Left lung (tissue), 10 donors: ENCODE data around the gene SLC6A16. TPM values are rescaled to one million over a fixed set of nuclear protein-coding genes. Genes with fewer than 3 reads are reported as not detected.
"Not testable (repeated sequence)": the region's sequence is repeated elsewhere in the genome, so short reads cannot be mapped to it uniquely, and the experiment has no call there.

Experiments used
- ATAC-seq: fragments of 200-7000 bp; cut with Tn5 transposase; one replicate; pipeline ENCODE4 v1.9.1; 2020; ENCODE audit warnings: moderate library complexity
- DNase-seq, 4 donors: peaks; one replicate each; pipeline ENCODE4 v3.0.0-alpha.2; 2013 to 2020
- H3K27ac ChIP-seq, 2 donors: fragments of 200-600 bp; sonication (generic) in 1 of 2; one replicate each; pipeline versions ENCODE4 v1.5.0 to v1.8.0; 2020 to 2021
- H3K27me3 ChIP-seq, 2 donors: fragments of 200-600 bp; sonication (generic) in 1 of 2; one replicate each; pipeline versions ENCODE4 v1.5.0 to v1.8.0; 2020 to 2021
- H3K36me3 ChIP-seq, 2 donors: fragments of 200-600 bp; sonication (generic) in 1 of 2; one replicate each; pipeline versions ENCODE4 v1.5.0 to v1.8.0; 2020 to 2021
- H3K4me1 ChIP-seq, 2 donors: fragments of 200-600 bp; one replicate each; pipeline ENCODE4 v1.8.0; 2021
- H3K4me3 ChIP-seq, 2 donors: fragments of 200-600 bp; sonication (generic) in 1 of 2; one replicate each; pipeline versions ENCODE4 v1.5.0 to v1.8.0; 2020 to 2021; ENCODE audit warnings: mild to moderate bottlenecking in 1 of 2
- H3K9me3 ChIP-seq, 2 donors: fragments of 200-600 bp; sonication (generic) in 1 of 2; one replicate each; pipeline versions ENCODE4 v1.5.0 to v1.8.0; 2020 to 2021
- CTCF ChIP-seq, 2 donors: fragments of 200-600 bp; sonication (generic) in 1 of 2; IDR thresholded peaks; one replicate each; pipeline versions ENCODE4 v1.5.0 to v1.8.0; 2021; ENCODE audit warnings: antibody characterized with exemption in 2 of 2
- intact Hi-C, 2 donors: fragments of 100-400 bp; cut with DNase I; formaldehyde crosslinking; loops; one replicate each; pipeline versions ENCODE4 v1.11.2 to v1.14.2; 2022
- polyA plus RNA-seq, 6 donors: library from polyadenylated mRNA; unstranded; fragments of 120-200 nt; gene quantifications; one replicate each; pipeline ENCODE4 v1.2.1, GENCODE V29; 2013; ENCODE audit not compliant: insufficient read length in 6 of 6
- total RNA-seq, 2 donors: library from RNA; stranded (reverse); fragmentation: NEBNext Ultra II Directional; extraction: Animal tissue kit (Norgen Biotek cat#: 25700); gene quantifications; one replicate each; pipeline ENCODE4 v1.2.1, GENCODE V29; 2021
- donor health status: DM: no; HTN: yes; CAD: no.
- donor health status: DM: no; HTN: no; CAD: no.

The SLC6A16 gene
- total and polyA plus RNA-seq, 8 donors = 0.52 to 6.2 (median 4.0) TPM

DNA sequence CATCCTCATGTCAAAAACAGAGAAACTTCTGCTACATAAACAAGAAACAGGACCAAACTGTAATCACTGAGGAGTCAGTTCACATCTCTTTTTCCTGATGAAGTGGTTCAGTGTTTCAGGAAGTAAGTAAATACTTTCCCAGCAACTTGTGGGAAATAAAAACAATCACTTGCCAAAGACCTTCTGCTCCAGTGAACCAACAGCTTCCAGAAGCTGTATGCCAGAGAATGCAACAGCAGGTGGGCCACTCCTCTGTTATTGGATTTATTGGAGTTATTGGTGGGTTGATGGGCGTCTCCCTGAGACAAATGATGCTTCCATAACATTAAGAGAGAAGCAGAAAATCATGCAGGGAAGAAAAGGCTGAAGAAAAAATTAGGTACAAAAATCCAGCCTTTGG lies 9.9 kb downstream of the SLC6A16 start:
- no peak overlapping the region for H3K27ac ChIP-seq
- peaks cover 0 to 19% of the 10 kb centered on the region in 2 donors for H3K9me3 ChIP-seq
- no peak for DNase-seq
- peaks cover 0 to 13% of the 10 kb centered on the region in 2 donors for H3K36me3 ChIP-seq
- H3K27me3 ChIP-seq = no peaks in the 10 kb centered on the region
- no peak overlapping the region for H3K4me3 ChIP-seq
- no peaks in the 10 kb centered on the region for H3K4me1 ChIP-seq
- TF ChIP-seq CTCF (IDR thresholded peaks at IDR 0.05) = no peak
- no peak for ATAC-seq
- intact Hi-C loops = no loop called here

- H3K9me3 ChIP-seq = no peaks in the 10 kb centered on the region
- no peak for DNase-seq
- H3K36me3 ChIP-seq = peaks cover 0 to 13% of the 10 kb centered on the region in 2 donors
- H3K27ac ChIP-seq = no peak overlapping the region
- H3K4me1 ChIP-seq = no peaks in the 10 kb centered on the region
- H3K4me3 ChIP-seq = no peak overlapping the region
- intact Hi-C loops = no loop called here
- ATAC-seq = no peak
- H3K27me3 ChIP-seq = no peaks in the 10 kb centered on the region
- TF ChIP-seq CTCF (IDR thresholded peaks at IDR 0.05) = no peak
Observed at GRCh38 chr19:49309087-49309486, 15.9 kb downstream of the SLC6A16 start.

- ATAC-seq, H3K9me3 ChIP-seq, DNase-seq, H3K4me1 ChIP-seq, H3K27me3 ChIP-seq, intact Hi-C loops, H3K4me3 ChIP-seq, H3K27ac ChIP-seq: not testable (repeated sequence)
- peaks cover 0 to 13% of the 10 kb centered on the region in 2 donors for H3K36me3 ChIP-seq
Observed at GRCh38 chr19:49306734-49307133, 18.3 kb downstream of the SLC6A16 start.

DNA sequence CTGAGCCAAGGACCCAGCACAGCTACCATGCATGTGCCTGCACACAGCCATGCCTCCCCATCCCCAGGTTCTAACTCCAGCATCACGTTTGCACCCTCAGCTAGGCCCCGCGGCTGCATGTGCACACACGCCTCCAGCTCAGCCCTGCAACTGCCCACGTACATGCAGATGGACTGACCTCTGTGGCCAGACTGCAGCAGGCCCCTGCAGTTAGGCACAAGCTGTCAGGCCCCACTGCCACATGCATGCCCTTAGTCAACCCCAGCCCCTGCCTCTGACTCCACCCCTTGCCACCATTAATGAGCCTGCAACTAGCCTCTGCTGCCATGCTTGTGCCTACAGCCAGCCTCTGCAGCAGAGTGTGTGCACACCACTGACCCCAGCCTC lies 23.1 kb downstream of the SLC6A16 start:
- H3K27ac ChIP-seq = no peak overlapping the region
- ATAC-seq (no peak), DNase-seq (no peak)
- H3K4me3 ChIP-seq = no peak overlapping the region
- H3K36me3 ChIP-seq = no peaks in the 10 kb centered on the region
- no peaks in the 10 kb centered on the region for H3K27me3 ChIP-seq
- H3K9me3 ChIP-seq = no peaks in the 10 kb centered on the region
- intact Hi-C loops = no loop called here
- peaks cover 0 to 5% of the 10 kb centered on the region in 2 donors for H3K4me1 ChIP-seq
- TF ChIP-seq CTCF (IDR thresholded peaks at IDR 0.05) = no peak

DNA sequence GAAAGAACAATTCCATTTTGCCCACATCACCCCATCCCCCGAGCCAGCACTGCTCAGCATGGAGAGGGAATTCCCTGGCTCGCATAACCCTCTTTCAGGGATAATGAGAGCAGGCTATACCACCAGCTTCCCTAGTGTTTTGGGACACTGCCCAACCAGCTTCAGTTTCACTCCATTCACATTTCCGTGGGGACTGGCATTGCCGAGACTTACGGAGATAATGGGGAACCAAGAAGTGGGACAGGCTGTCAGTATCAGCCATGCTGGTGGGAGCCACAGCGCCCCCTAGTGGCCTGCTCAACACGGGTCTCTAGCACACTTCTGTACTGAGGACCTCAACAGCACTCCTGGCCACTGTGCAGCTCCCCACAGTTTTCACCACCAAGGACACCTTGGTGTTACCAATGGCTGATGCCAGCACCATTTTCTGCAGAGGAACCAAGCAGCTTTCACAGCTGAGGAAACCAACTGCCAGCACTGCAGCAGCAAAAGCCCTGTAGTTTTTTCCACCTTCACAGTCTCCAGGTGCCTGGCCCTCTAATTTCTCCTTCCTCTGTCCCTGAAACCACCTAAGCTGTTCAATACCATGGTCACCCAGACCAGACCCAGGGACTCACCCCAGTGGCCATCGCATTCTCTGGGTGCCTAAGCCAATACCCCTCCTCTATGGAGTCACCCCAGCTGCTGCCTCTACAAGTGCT lies 23.7 kb downstream of the SLC6A16 start:
- DNase-seq (peak; percentile 49 to 97 (median 74)), ATAC-seq (peak; percentile 99)
- H3K36me3 ChIP-seq = no peaks in the 10 kb centered on the region
- H3K27me3 ChIP-seq = no peaks in the 10 kb centered on the region
- TF ChIP-seq CTCF (IDR thresholded peaks at IDR 0.05) = peak; percentile 85 to 93
- intact Hi-C loops = no loop called here
- no peaks in the 10 kb centered on the region for H3K9me3 ChIP-seq
- peaks cover 0 to 5% of the 10 kb centered on the region in 2 donors for H3K4me1 ChIP-seq
- H3K4me3 ChIP-seq = no peak overlapping the region
- no peak overlapping the region for H3K27ac ChIP-seq

DNA sequence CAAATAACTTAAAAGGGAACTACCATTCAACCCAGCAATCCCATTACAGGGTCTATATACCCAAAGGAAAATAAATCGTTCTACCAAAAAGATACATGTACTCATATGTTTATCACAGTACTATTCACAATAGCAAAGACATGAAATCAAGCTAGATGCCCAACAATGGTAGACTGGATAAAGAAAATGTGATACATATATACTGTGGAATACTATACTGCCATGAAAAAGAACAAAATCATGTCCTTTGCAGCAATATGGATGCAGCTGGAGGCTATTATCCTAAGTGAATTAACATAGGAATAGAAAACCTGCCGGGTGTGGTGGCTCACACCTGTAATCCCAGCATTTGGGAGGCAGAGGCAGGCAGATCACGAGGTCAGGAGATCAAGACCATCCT lies 26.3 kb downstream of the SLC6A16 start:
- H3K27ac ChIP-seq, H3K36me3 ChIP-seq, H3K27me3 ChIP-seq, H3K9me3 ChIP-seq, DNase-seq, ATAC-seq, H3K4me3 ChIP-seq, intact Hi-C loops, H3K4me1 ChIP-seq: not testable (repeated sequence)
